GM18861 (cell line): Measurements from ENCODE around the gene VAPA.

Experiments used
- ATAC-seq: cut with Tn5 transposase; IDR thresholded peaks from one replicate; pipeline ENCODE4 v1.9.1; 2021; ENCODE audit not compliant: unreplicated experiment

The VAPA gene

GRCh38 chr18:9913526-9914333 lies at the start of gene VAPA:
VAPA (plus strand) TSS chr18:9914016; CDS start chr18:9914257, 241 bp downstream.
- ATAC-seq, result peak; percentile 83

GRCh38 chr18:9865764-9866490 lies 47.9 kb upstream of the VAPA start:
- ATAC-seq, result no peak

GRCh38 chr18:9866627-9867026 lies 47.2 kb upstream of the VAPA start:
- no peak for ATAC-seq

GRCh38 chr18:9867071-9867594 lies 46.7 kb upstream of the VAPA start:
- ATAC-seq, result no peak

- no peak for ATAC-seq
Measured at GRCh38 chr18:9868857-9869714, 44.7 kb upstream of the VAPA start.

- peak; percentile 72 for ATAC-seq
Measured at GRCh38 chr18:9869715-9870430, 43.9 kb upstream of the VAPA start.

GRCh38 chr18:9870431-9871008 lies 43.3 kb upstream of the VAPA start:
- ATAC-seq, result no peak

DNA sequence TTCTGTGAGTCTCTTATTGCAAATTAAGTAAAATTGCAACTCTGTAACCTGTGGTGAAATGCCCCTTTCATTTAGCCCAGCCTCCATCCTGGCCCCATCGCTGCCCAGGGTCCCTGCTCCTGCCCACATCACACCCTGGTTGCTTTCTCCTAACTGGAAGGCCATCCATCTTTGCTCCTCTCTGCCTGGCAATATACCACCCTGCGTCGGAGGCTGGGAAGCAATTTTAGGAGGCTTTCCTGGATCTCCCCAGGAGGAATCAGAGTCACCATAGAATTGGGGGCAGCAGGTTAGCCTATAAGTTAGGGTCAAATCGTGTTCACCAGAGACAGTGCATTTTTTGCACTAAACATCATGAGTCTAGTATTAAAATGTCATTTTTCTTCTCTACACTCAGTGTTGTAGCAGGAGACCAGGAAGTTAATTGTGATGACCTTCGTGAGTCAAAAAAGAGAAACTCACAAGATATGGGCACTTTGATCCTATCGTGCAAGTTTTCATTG lies 42.5 kb upstream of the VAPA start:
- no peak for ATAC-seq

DNA sequence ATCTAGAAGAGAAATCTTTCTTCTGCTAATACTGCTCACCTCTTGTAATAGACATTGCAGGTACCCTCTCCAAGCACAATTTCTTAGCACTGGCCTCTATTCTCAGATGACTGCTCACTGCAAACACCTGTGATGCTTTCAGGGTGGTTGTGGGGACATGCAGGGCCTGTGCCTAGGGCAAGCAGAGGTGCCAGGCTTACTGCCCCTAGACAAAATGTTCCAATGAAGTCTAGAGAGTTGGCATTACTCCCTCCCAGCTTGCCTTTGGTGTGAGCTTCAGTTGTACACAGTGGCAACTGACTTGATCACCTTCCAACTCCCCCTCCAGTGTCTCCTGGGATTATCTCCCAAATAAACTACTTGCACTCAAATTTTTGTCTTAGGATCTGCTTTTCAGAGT lies 41.0 kb upstream of the VAPA start:
- ATAC-seq, result no peak

GRCh38 chr18:9874728-9875127 lies 39.1 kb upstream of the VAPA start:
- no peak for ATAC-seq

DNA sequence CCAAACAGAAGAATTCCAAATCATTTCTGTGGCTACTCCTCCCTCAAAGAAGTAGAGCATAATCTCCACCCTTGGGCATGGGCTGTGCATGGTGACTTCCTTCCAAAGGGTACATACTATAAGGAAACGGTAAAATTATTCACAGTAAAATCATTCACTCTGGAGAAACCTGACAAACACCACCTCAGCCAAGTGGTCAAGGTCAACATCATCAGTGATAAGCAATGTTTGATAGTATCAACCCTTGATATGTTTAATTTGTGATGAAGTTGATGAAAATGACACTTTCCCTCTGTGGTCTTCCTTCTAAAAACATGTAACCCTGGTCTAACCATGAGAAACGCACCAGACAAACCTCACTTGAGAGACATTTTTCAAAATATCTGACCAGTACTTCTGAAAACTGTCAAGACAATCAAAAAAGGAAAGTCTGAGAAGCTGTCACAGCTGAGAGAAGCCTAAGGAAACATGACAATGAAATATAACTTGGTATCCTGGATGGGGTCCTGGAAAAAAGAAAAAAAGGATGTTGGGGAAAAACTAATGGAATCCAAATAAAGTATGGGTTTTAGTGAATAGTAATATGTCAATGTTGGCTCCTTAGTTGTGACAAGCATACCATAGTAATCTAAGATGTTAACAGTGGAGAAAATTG lies 37.5 kb upstream of the VAPA start:
- no peak for ATAC-seq

DNA sequence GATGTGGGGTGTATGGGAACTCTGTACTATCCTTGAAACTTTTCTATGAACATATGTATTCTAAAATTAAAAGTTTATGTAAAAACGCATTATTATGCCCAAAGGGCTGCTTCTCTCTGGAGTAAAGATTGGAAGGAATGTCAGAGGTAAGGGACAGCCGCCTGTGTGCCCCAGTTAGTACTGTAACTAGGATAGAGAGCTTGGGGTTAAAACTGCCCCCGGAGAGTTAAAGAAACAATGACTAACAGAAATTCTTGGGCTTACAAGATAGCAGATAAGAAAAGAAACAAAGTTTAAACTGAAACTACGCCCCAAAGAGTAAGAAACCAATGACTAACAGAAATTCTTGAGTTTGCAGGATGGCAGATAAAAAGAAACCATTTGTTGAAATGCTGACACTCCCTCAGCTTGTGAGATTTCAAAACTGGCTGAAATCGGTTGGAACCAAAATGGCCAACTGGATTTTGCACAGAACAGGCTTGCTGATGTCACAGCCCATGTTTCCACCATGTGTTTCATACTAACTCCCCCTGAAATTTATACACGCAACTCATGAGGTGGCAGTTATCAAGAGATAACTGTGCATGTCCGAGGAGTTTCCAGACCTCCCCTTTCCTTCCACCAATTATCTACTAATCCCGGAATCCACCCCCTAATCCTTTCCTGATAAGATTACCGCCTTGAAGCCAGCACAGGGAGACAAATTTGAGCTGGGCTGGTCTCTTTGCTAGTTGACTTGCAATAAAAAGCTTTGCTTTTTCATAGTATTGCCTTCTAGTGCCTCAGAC lies 36.8 kb upstream of the VAPA start:
- no peak for ATAC-seq

GRCh38 chr18:9877655-9878014 lies 36.2 kb upstream of the VAPA start:
- no peak for ATAC-seq

- ATAC-seq, result no peak
Measured at GRCh38 chr18:9878095-9878494, 35.7 kb upstream of the VAPA start.

DNA sequence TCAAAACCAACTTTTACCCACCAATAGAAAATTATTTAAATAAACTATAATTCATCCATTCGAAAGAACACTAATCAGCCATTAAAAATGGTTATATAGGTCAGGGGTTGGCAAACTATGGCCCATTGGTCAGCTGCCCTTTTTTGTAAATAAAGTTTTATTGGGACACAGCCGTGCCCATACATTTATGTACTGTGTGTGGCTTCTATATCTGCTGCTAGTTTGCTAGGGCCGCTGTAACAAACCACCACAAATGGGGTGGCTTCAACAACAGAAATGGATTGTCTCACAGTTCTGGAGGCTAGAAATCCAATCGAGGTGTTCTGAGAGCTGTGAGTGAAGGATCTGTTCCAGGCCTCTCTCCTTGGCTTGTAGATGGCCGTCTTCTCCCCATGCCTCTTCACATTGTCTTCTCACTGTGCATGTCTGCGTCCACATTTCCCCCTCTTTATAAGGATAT lies 35.0 kb upstream of the VAPA start:
- no peak for ATAC-seq

DNA sequence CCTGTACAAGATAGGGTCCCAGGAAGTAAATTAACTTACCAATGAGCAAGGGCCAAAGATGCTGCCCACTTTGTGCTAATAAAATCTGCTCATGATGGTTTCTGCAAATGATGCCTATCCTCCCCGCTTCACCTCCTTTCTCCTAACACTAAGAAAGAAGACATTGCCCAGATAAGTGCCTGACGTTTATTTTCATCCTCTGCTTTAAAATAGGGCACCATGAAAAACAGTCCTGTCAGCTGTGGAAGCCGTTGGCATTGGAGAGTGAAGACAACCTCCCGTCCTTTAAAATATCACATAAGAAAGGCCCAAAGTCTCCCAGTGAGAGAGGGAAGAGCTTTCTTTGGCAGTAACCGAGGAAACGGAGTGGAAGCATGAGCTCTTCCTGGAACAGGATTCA lies 29.7 kb upstream of the VAPA start:
- ATAC-seq, result no peak

- ATAC-seq, result no peak
Measured at GRCh38 chr18:9884532-9885140, 29.2 kb upstream of the VAPA start.
